GM12892 (cell line): ENCODE measurements around the gene AVPR2.

Experiments used
- POLR2A ChIP-seq: IDR thresholded peaks from 2 replicates; pipeline ENCODE4 v1.6.1; 2011; ENCODE audit warnings: low read depth, low read length, control low read depth
- POLR2AphosphoS5 ChIP-seq: IDR thresholded peaks from 2 replicates; pipeline ENCODE4 v1.6.1; 2011; ENCODE audit warnings: low read depth, low read length, control low read depth
- TAF1 ChIP-seq: IDR thresholded peaks from 2 replicates; pipeline ENCODE4 v1.6.1; 2011; ENCODE audit warnings: low read depth, mild to moderate bottlenecking, control low read depth, low read length, borderline replicate concordance

GRCh38 chrX:153934148-153934761 lies 29.8 kb downstream of the AVPR2 start:
- TF ChIP-seq POLR2A (no peak), TAF1 (no peak), POLR2AphosphoS5 (no peak)
